ENCODE results near the gene ABR.
A peak's percentile ranks its signal among the peaks of the same experiment; 100 is the strongest.
"Not testable (repeated sequence)": the region's sequence is repeated elsewhere in the genome, so short reads cannot be mapped to it uniquely, and the experiment has no call there.

Gene ABR

GRCh38 chr17:1050246-1050995, 129.4 kb downstream of the ABR start:
- no peak for DNase-seq (ENCODE audit: low spot score)

GRCh38 chr17:1049446-1050225, 130.1 kb downstream of the ABR start:
- no peak for DNase-seq (ENCODE audit: low spot score)

GRCh38 chr17:1048516-1049115, 131.2 kb downstream of the ABR start:
- not testable (repeated sequence) for DNase-seq (ENCODE audit: low spot score)

GRCh38 chr17:1047879-1048470, 131.8 kb downstream of the ABR start:
- no peak for DNase-seq (ENCODE audit: low spot score)

GRCh38 chr17:1047177-1047878, 132.5 kb downstream of the ABR start:
- DNase-seq (ENCODE audit: low spot score): no peak

GRCh38 chr17:1045456-1045855, 134.3 kb downstream of the ABR start:
- DNase-seq (ENCODE audit: low spot score): no peak

GRCh38 chr17:1044387-1045009, 135.3 kb downstream of the ABR start:
- not testable (repeated sequence) for DNase-seq (ENCODE audit: low spot score)

- DNase-seq (ENCODE audit: low spot score): peak; percentile 79
Observed at GRCh38 chr17:1043601-1044251, 136.1 kb downstream of the ABR start.

GRCh38 chr17:1042486-1042885, 137.3 kb downstream of the ABR start:
- DNase-seq (ENCODE audit: low spot score): no peak

GRCh38 chr17:1041746-1042145, 138.0 kb downstream of the ABR start:
- no peak for DNase-seq (ENCODE audit: low spot score)

GRCh38 chr17:1040216-1040600, 139.6 kb downstream of the ABR start:
- DNase-seq (ENCODE audit: low spot score): no peak

- DNase-seq (ENCODE audit: low spot score): no peak
Observed at GRCh38 chr17:1039511-1040215, 140.1 kb downstream of the ABR start.

GRCh38 chr17:1039123-1039507, 140.7 kb downstream of the ABR start:
- DNase-seq (ENCODE audit: low spot score): no peak

- DNase-seq (ENCODE audit: low spot score): no peak
Observed at GRCh38 chr17:1038459-1039122, 141.2 kb downstream of the ABR start.

- no peak for DNase-seq (ENCODE audit: low spot score)
Observed at GRCh38 chr17:1037238-1037879, 142.4 kb downstream of the ABR start.

- DNase-seq (ENCODE audit: low spot score): no peak
Observed at GRCh38 chr17:1036845-1037237, 142.9 kb downstream of the ABR start.

GRCh38 chr17:1036171-1036844, 143.5 kb downstream of the ABR start:
- DNase-seq (ENCODE audit: low spot score): no peak

GRCh38 chr17:1035546-1036170, 144.1 kb downstream of the ABR start:
- peak; percentile 53 for DNase-seq (ENCODE audit: low spot score)
